Psoas muscle (tissue), 8 donors: Measurements from ENCODE around the gene NHEJ1. TPM values are rescaled to one million over a fixed set of nuclear protein-coding genes. Genes with fewer than 3 reads are reported as not detected.
"Not testable (repeated sequence)": the region's sequence is repeated elsewhere in the genome, so short reads cannot be mapped to it uniquely, and the experiment has no call there.

Source experiments
- ATAC-seq, 4 donors: fragments of 200-7000 bp; cut with Tn5 transposase; one replicate each; pipeline ENCODE4 v1.9.1; 2020; ENCODE audit warnings: moderate library complexity in 3 of 4, mild to moderate bottlenecking in 2 of 4
- DNase-seq, 2 donors: peaks; one replicate each; pipeline ENCODE4 v3.0.0-alpha.2; 2020
- H3K27ac ChIP-seq: fragments of 200-600 bp; one replicate; pipeline ENCODE4 v1.8.0; 2022
- H3K27me3 ChIP-seq, 3 donors: fragments of 200-600 bp in 1 of 3; one replicate each; pipeline versions ENCODE4 v1.6.1 to v1.8.0; 2013 to 2022; ENCODE audit warnings: low read length in 2 of 3, mild to moderate bottlenecking in 2 of 3, moderate library complexity in 1 of 3; ENCODE audit not compliant: insufficient read depth in 3 of 3
- H3K36me3 ChIP-seq, 2 donors: fragments of 200-600 bp in 1 of 2; one replicate each; pipeline versions ENCODE4 v1.6.1 to v1.8.0; 2013 to 2022; ENCODE audit warnings: low read depth in 1 of 2, mild to moderate bottlenecking in 1 of 2, moderate library complexity in 1 of 2; ENCODE audit not compliant: insufficient read depth in 1 of 2
- H3K4me1 ChIP-seq: fragments of 200-600 bp; one replicate; pipeline ENCODE4 v1.8.0; 2022
- H3K4me3 ChIP-seq: fragments of 200-600 bp; one replicate; pipeline ENCODE4 v1.8.0; 2022; ENCODE audit warnings: mild to moderate bottlenecking
- H3K9me3 ChIP-seq: fragments of 200-600 bp; one replicate; pipeline ENCODE4 v1.8.0; 2022
- WGBS, 3 donors: extraction: QIAGEN DNeasy Blood & Tissue Kit; methylation state at CpG; one replicate each; pipeline versions ENCODE4 v1.1.6 to v1.1.7; 2013; 5-methylcytosine and 5-hydroxymethylcytosine counted together
- intact Hi-C, 2 donors: fragments of 100-400 bp; cut with DNase I; formaldehyde crosslinking; loops; one replicate each; pipeline versions ENCODE4 v1.11.0 to v1.14.2; 2022
- polyA plus RNA-seq, 3 donors: library from polyadenylated mRNA; stranded (reverse); fragments of 200-250 nt; gene quantifications; one replicate each; pipeline ENCODE4 v1.2.3, GENCODE V29; 2013
- total RNA-seq, 4 donors: library from RNA; stranded (reverse); fragmentation: NEBNext Ultra II Directional in 2 of 4; extraction: Animal tissue kit (Norgen Biotek cat#: 25700) in 2 of 4; gene quantifications; one replicate each; pipeline versions ENCODE4 v1.2.1 to v1.2.4, GENCODE V29; 2021 to 2023
- TF ChIP-seq, protein P1 (sequence below): fragments of 200-600 bp; IDR thresholded peaks from one replicate; pipeline ENCODE4 v1.8.0; 2022; ENCODE audit warnings: antibody characterized with exemption
- donor health status: healthy with polysubstance abuse.
- donor health status: DM: no; HTN: no; CAD: no; lungs with moderate emphysema.
- donor health status: Bipolar disorder and iron deficiency.
- donor health status: healthy.
- donor health status: DM: yes; HTN: yes; CAD: no.
- donor health status: DM: no; HTN: no; CAD: no.
- donor health status: DM: no; HTN: no; CAD: no.
- donor health status: DM: yes; HTN: yes; CAD: no.

The NHEJ1 gene
- total and polyA plus RNA-seq, 7 donors, result 10.7 to 20.5 (median 14.4) TPM

DNA sequence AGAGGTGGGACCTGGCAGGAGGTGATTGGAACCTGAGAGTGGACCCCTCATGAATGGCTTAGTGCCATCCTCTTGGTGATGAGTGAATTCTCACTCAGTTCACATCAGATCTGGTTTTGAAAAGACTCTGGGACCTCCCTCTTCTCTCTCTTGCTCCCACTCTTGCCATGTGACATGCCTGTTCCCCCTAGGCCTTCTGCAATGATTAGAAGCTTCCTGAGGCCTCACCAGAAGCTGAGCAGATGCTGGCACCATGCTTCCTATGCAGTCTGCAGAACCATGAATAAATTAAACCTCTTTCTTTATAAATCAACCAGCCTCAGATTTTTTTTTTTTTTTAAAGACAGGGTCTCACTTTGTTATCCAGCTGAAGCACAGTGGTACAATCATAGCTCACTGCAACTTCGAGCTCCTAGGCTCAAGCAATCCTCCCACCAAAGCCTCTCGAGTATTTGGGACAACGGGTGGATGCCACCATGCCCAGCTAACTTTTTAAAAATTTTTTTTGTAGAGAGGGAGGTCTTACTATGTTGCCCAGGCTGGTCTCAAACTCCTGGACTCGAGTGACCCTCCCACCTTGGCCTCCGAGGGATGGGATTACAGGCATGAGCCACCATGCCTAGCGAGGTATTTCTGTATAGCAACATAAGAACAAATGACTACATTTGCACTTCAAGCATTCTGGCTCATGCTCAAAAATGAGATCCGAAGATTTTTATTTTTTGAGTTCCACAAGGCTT is 44.0 kb upstream of the NHEJ1 start:
- ATAC-seq (no peak), DNase-seq (no peak)
- H3K27ac ChIP-seq, result no peak overlapping the region
- TF ChIP-seq, protein P1, sequence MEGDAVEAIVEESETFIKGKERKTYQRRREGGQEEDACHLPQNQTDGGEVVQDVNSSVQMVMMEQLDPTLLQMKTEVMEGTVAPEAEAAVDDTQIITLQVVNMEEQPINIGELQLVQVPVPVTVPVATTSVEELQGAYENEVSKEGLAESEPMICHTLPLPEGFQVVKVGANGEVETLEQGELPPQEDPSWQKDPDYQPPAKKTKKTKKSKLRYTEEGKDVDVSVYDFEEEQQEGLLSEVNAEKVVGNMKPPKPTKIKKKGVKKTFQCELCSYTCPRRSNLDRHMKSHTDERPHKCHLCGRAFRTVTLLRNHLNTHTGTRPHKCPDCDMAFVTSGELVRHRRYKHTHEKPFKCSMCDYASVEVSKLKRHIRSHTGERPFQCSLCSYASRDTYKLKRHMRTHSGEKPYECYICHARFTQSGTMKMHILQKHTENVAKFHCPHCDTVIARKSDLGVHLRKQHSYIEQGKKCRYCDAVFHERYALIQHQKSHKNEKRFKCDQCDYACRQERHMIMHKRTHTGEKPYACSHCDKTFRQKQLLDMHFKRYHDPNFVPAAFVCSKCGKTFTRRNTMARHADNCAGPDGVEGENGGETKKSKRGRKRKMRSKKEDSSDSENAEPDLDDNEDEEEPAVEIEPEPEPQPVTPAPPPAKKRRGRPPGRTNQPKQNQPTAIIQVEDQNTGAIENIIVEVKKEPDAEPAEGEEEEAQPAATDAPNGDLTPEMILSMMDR, result no peak
- WGBS, 3 donors, result 85 to 87% (median 85%) methylated on average over 7 of the region's 7 CpGs
- H3K36me3 ChIP-seq, result peaks cover under 1 to 21% of the 10 kb centered on the region in 2 donors
- H3K4me3 ChIP-seq, result no peak overlapping the region
- H3K9me3 ChIP-seq, result no peaks in the 10 kb centered on the region
- peaks cover 15% of the 10 kb centered on the region for H3K4me1 ChIP-seq
- intact Hi-C loops, result no loop called here
- H3K27me3 ChIP-seq, result peaks cover 0 to 3% (median 0%) of the 10 kb centered on the region in 3 donors

DNA sequence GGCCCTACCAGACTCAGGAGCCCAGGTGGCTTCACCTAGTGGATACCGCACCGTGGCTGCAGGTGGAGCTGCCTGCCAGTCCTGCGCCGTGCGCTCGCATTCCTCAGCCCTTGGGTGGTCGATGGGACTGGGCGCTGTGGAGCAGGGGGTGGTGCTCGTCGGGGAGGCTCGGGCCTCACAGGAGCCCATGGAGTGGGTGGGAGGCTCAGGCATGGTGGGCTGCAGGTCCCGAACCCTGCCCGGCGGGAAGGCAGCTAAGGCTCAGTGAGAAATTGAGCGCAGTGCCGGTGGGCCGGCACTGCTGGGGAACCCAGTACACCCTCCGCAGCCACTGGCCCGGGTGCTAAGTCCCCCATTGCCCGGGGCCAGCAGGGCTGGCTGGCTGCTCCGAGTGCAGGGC is 40.7 kb upstream of the NHEJ1 start:
- DNase-seq, H3K4me1 ChIP-seq, intact Hi-C loops: not testable (repeated sequence)

DNA sequence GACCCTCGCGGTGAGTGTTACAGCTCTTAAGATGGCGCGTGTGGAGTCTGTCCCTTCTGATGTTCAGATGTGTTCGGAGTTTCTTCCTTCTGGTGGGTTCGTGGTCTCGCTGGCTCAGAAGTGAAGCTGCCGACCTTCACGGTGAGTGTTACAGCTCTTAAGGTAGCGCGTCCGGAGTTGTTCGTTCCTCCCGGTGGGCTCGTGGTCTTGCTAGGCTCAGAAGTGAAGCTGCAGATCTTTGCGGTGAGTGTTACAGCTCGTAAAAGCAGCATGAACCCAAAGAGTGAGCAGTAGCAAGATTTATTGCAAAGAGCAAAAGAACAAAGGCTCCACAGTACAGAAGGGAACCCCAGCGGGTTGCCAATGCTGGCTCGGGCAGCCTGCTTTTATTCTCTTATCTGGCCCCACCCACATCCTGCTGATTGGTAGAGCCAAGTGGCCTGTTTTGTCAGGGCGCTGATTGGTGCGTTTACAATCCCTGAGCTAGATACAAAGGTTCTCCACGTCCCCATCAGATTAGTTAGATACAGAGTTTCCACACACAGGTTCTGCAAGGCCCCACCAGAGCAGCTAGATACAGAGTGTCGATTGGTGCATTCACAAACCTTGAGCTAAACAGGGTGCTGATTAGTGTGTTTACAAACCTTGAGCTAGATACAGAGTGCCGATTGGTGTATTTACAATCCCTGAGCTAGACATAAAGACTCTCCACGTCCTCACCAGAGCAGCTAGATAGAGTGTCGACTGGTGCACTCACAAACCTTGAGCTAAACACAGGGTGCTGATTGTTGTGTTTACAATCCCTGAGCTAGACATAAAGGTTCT is 40.1 kb upstream of the NHEJ1 start:
- WGBS, 3 donors, result 55 to 57% (median 56%) methylated on average over 24 of the region's 26 CpGs
- H3K9me3 ChIP-seq, ATAC-seq, H3K4me1 ChIP-seq, H3K36me3 ChIP-seq, intact Hi-C loops, H3K27me3 ChIP-seq, H3K4me3 ChIP-seq, H3K27ac ChIP-seq, DNase-seq: not testable (repeated sequence)

More for the DNA sequence above, 40.7 kb upstream of the NHEJ1 start:
- not testable (repeated sequence) for ATAC-seq, H3K27me3 ChIP-seq, H3K9me3 ChIP-seq, H3K27ac ChIP-seq, H3K4me3 ChIP-seq, H3K36me3 ChIP-seq
- WGBS, 3 donors, result 88 to 93% (median 89%) methylated on average over 17 to 18 of the region's 21 CpGs

DNA sequence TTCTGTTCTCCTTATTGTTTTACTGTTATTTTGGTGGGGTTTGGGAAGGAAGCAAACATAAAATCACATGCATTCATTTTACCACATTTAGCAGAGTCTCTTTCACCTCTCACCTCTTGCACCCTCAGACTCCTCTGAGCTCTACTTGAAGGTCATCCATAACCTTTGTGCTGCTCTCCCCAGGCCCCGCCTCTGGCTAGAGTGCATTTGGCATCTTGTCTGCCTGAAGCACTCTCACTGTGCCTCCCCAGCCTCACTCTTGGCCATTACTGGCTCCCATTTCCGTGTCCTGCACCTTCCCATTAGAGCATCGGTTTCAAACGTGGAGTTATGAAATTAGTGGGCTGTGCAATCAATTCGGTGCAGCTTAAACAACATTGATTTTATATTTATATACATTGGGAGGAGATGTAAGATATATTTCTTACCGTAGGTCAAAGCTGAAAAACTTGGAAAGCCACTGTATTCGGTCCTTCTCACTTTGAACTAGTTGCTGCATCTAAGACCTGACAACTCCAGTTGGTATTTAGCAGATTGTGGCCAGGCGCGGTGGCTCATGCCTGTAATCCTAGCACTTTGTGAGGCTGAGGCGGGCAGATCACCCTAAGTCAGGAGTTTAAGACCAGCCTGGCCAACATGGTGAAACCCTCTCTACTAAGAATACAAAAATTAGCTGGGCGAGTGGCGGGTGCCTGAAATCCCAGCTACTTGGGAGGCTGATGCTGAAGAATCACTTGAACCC is 39.0 kb upstream of the NHEJ1 start:
- intact Hi-C loops, result no loop called here
- 77 to 83% (median 78%) methylated on average over 12 of the region's 12 CpGs for WGBS, 3 donors
- DNase-seq (no peak), ATAC-seq (no peak)
- H3K36me3 ChIP-seq, result no peaks in the 10 kb centered on the region
- peaks cover 0 to 6% (median 0%) of the 10 kb centered on the region in 3 donors for H3K27me3 ChIP-seq
- TF ChIP-seq, protein P1, result no peak
- no peaks in the 10 kb centered on the region for H3K4me1 ChIP-seq
- H3K4me3 ChIP-seq, result no peak overlapping the region
- no peaks in the 10 kb centered on the region for H3K9me3 ChIP-seq
- no peak overlapping the region for H3K27ac ChIP-seq

DNA sequence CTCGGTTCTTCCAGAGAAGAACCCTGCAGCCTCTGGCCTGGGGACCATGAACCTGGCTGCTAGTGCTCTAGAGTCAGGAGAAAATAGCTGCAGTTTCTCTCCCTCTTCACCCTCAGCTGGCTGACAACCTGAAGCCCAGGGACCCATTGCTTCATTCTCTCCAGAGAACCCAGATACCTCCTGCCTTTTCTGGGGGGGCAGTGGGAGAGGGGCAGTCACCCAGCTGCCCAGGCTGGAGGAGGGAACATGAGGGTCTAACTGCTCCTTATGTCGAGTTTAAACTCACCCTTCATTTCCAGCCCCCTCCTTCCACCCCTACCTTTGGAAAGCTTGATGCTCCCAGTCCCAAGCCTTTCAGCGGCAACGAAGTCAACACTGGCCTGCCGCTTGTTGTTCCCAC is 38.4 kb upstream of the NHEJ1 start:
- WGBS, 3 donors, result 69 to 75% (median 74%) methylated on average over 5 of the region's 5 CpGs
- no peak for ATAC-seq
- no peaks in the 10 kb centered on the region for H3K9me3 ChIP-seq
- no peak for DNase-seq
- intact Hi-C loops, result no loop called here
- H3K36me3 ChIP-seq, result no peaks in the 10 kb centered on the region
- no peak overlapping the region for H3K27ac ChIP-seq
- TF ChIP-seq, protein P1, result no peak
- H3K4me1 ChIP-seq, result no peaks in the 10 kb centered on the region
- H3K27me3 ChIP-seq, result peaks cover 0 to 6% (median 0%) of the 10 kb centered on the region in 3 donors
- H3K4me3 ChIP-seq, result no peak overlapping the region
